Lower lobe of right lung (tissue), 2 donors: Measurements from ENCODE around the gene PALD1. TPM values are rescaled to one million over a fixed set of nuclear protein-coding genes. Genes with fewer than 3 reads are reported as not detected.

Experiments used
- ATAC-seq, 2 donors: fragments of 200-7000 bp; cut with Tn5 transposase; one replicate each; pipeline ENCODE4 v1.9.1; 2020 to 2022; ENCODE audit warnings: mild to moderate bottlenecking in 2 of 2, moderate library complexity in 2 of 2
- DNase-seq: peaks from one replicate; pipeline ENCODE4 v3.0.0-alpha.2; 2020
- H3K27ac ChIP-seq: fragments of 200-600 bp; one replicate; pipeline ENCODE4 v1.8.0; 2022
- H3K27me3 ChIP-seq: fragments of 200-600 bp; one replicate; pipeline ENCODE4 v1.8.0; 2022; ENCODE audit warnings: low read depth
- H3K36me3 ChIP-seq: fragments of 200-600 bp; one replicate; pipeline ENCODE4 v1.8.0; 2022; ENCODE audit warnings: mild to moderate bottlenecking
- H3K4me1 ChIP-seq: fragments of 200-600 bp; one replicate; pipeline ENCODE4 v1.8.0; 2022
- H3K4me3 ChIP-seq: fragments of 200-600 bp; one replicate; pipeline ENCODE4 v1.8.0; 2022; ENCODE audit warnings: mild to moderate bottlenecking
- H3K9me3 ChIP-seq: fragments of 200-600 bp; one replicate; pipeline ENCODE4 v1.8.0; 2022
- intact Hi-C: fragments of 100-400 bp; cut with DNase I; formaldehyde crosslinking; loops from one replicate; pipeline ENCODE4 v1.11.0; 2022
- total RNA-seq: library from RNA; stranded (reverse); fragmentation: NEBNext Ultra II Directional; extraction: Animal tissue kit (Norgen Biotek cat#: 25700); gene quantifications from one replicate; pipeline ENCODE4 v1.2.1, GENCODE V29; 2021
- TF ChIP-seq, protein P1 (sequence below): fragments of 200-600 bp; IDR thresholded peaks from one replicate; pipeline ENCODE4 v1.8.0; 2022; ENCODE audit warnings: antibody characterized with exemption, mild to moderate bottlenecking
- donor health status: DM: no; HTN: yes; CAD: no; lungs with severe emphysema.

Gene PALD1
- total RNA-seq, 1 donor from 2014 or later: 16.0 TPM

DNA sequence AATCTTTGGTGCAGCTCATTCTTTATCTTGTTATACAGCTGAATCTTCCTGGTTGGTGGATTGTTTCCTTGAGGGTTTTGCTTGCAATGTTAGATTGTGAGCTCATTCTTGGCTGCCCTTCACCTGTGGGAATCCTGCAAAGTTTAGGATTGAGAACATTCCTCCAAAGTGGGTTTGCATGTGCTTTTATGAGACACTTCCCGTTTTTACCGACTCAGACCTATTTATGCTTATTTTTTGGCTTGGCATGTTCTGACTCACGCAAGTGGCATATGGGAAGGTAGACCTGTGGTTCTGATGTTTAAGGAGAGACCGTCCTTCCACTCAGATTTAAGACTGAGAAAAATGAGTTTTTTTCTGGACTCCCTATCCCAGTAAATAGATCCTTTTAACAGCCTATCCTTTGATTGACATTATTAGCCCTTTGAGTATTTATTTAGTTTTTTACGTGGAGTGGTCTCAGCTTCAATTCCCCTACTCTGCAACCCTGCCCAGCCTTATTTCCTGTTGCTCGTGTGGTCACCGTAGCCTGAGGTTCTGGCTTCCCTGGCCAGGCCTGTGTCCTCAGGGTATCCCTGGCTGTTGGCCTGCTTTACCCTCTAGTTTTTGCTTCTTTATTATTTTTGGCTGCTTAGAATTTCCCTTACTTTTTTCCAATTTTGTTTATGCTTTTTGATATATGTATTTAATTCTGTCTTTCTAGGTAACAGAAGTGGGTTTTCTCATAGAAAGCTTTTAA lies 137.4 kb downstream of the PALD1 start:
- no peaks in the 10 kb centered on the region for H3K4me1 ChIP-seq
- ATAC-seq (no peak), DNase-seq (no peak)
- no peak overlapping the region for H3K4me3 ChIP-seq
- intact Hi-C loops: no loop called here
- no peaks in the 10 kb centered on the region for H3K27me3 ChIP-seq
- peaks cover 8% of the 10 kb centered on the region for H3K9me3 ChIP-seq
- no peak overlapping the region for H3K27ac ChIP-seq
- TF ChIP-seq, protein P1, sequence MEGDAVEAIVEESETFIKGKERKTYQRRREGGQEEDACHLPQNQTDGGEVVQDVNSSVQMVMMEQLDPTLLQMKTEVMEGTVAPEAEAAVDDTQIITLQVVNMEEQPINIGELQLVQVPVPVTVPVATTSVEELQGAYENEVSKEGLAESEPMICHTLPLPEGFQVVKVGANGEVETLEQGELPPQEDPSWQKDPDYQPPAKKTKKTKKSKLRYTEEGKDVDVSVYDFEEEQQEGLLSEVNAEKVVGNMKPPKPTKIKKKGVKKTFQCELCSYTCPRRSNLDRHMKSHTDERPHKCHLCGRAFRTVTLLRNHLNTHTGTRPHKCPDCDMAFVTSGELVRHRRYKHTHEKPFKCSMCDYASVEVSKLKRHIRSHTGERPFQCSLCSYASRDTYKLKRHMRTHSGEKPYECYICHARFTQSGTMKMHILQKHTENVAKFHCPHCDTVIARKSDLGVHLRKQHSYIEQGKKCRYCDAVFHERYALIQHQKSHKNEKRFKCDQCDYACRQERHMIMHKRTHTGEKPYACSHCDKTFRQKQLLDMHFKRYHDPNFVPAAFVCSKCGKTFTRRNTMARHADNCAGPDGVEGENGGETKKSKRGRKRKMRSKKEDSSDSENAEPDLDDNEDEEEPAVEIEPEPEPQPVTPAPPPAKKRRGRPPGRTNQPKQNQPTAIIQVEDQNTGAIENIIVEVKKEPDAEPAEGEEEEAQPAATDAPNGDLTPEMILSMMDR: no peak
- H3K36me3 ChIP-seq: no peaks in the 10 kb centered on the region

DNA sequence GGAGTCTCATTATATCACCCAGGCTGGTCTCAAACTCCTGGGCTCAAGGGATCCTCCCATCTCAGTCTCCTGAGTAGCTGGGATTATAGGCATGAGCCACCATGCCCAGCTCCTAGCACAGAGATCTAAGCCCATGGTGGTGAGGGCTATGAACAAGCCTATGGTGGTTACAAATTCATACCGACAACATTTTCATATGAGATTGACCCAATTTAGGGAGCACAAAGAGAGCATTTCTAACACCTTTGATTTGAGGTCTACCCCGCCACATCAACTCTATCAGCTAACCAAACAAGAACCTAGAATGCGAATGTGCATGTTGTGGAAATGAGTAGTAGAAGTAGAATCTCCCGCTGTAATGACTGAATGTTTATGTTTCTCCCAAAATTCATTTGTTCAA lies 138.2 kb downstream of the PALD1 start:
- no peaks in the 10 kb centered on the region for H3K36me3 ChIP-seq
- H3K4me1 ChIP-seq: no peaks in the 10 kb centered on the region
- peaks cover 8% of the 10 kb centered on the region for H3K9me3 ChIP-seq
- TF ChIP-seq, protein P1: no peak
- ATAC-seq (no peak), DNase-seq (no peak)
- H3K27me3 ChIP-seq: no peaks in the 10 kb centered on the region
- H3K4me3 ChIP-seq: no peak overlapping the region
- no peak overlapping the region for H3K27ac ChIP-seq
- intact Hi-C loops: no loop called here

Other genes starting within 250 kb of the PALD1 start
- 163 TPM for gene PPA1, start 245.3 kb upstream of the PALD1 start, total RNA-seq
- 1.0 TPM for gene NPFFR1, start 194.8 kb upstream of the PALD1 start, total RNA-seq
- gene LRRC20, start 96.1 kb upstream of the PALD1 start, total RNA-seq: 10.0 TPM
- gene EIF4EBP2, start 74.6 kb upstream of the PALD1 start, total RNA-seq: 77.2 TPM
- gene NODAL, start 37.1 kb upstream of the PALD1 start, total RNA-seq: not detected
- 29.5 TPM for gene PRF1, start 124.0 kb downstream of the PALD1 start, total RNA-seq
- 0.53 TPM for gene ADAMTS14, start 193.7 kb downstream of the PALD1 start, total RNA-seq